K562 (cell line): ENCODE results near the gene ELAVL3. TPM values are rescaled to one million over a fixed set of nuclear protein-coding genes. Genes with fewer than 3 reads are reported as not detected.

ENCODE experiments used
- ATAC-seq: fragments of 200-7000 bp; cut with Tn5 transposase; 3 replicates; pipeline ENCODE4 v1.9.1; 2020; ENCODE audit warnings: moderate library complexity
- BruUV-seq: library from RNA; stranded (reverse); fragments of 400-500 nt; replicated peaks from 2 replicates; lab custom pipeline; 2021; lab: Mats Ljungman, UMichigan
- CTCF ChIA-PET: fragments of 300-600 bp; formaldehyde crosslinking; extraction: SDS; loops from one replicate; lab custom pipeline; 2021; ENCODE audit warnings: low intra/inter-chr PET ratio; lab: Yijun Ruan, JAX
- POLR2A ChIA-PET: fragments of 300-600, 350-650 bp; sonication (Branson Sonifier 250); formaldehyde crosslinking; extraction: SDS; loops from one replicate; lab custom pipeline; 2021; ENCODE audit warnings: antibody characterized with exemption, inconsistent platforms; lab: Yijun Ruan, JAX
- DNase-seq, 4 experiments: peaks; one replicate each; pipeline versions ENCODE4 v3.0.0 to v3.0.0-alpha.2; 2011 to 2018; ENCODE audit warnings: low spot score in 3 of 4, mixed read lengths in 3 of 4; ENCODE audit errors: extremely low read depth in 1 of 4
- FAIRE-seq: peaks from 2 replicates; lab custom pipeline; 2011; peaks lifted over from hg19 to GRCh38; lab: Jason Lieb, UNC
- H2AFZ ChIP-seq: 2 replicates; pipeline ENCODE4 v1.6.0; 2011; ENCODE audit warnings: low read depth, low read length, control low read depth, inconsistent platforms
- H3K27ac ChIP-seq: fragments of 200-600 bp; 3 replicates; pipeline ENCODE4 v1.8.0; 2011; ENCODE audit warnings: low read depth, mild to moderate bottlenecking, control low read depth, inconsistent platforms, low read length, moderate library complexity, mixed read lengths; ENCODE audit errors: extremely low read depth
- H3K27me3 ChIP-seq, 2 experiments: fragments of 300-600 bp in 1 of 2; 2 replicates in 1 of 2; 3 replicates in 1 of 2; pipeline versions ENCODE4 v1.6.0 to v1.8.0; 2011; ENCODE audit warnings: inconsistent platforms in 2 of 2, low read length in 2 of 2, mild to moderate bottlenecking in 1 of 2, mixed read lengths in 1 of 2, moderate library complexity in 1 of 2; ENCODE audit not compliant: control insufficient read depth in 2 of 2, insufficient read depth in 2 of 2
- H3K36me3 ChIP-seq: fragments of 300-600 bp; 3 replicates; pipeline ENCODE4 v1.8.0; 2011; ENCODE audit warnings: mild to moderate bottlenecking, low read length, inconsistent platforms; ENCODE audit not compliant: control insufficient read depth, insufficient read depth
- H3K4me1 ChIP-seq, 2 experiments: fragments of 200-600 bp in 1 of 2; replicated peaks in 1 of 2; 2 replicates in 1 of 2; 3 replicates in 1 of 2; pipeline versions ENCODE4 v1.5.1 to v1.8.0; 2011; ENCODE audit warnings: inconsistent platforms in 2 of 2, low read length in 2 of 2, mild to moderate bottlenecking in 1 of 2, mixed read lengths in 1 of 2, moderate library complexity in 1 of 2; ENCODE audit not compliant: control insufficient read depth in 2 of 2, insufficient read depth in 2 of 2
- H3K4me2 ChIP-seq: 2 replicates; pipeline ENCODE4 v1.6.1; 2011; ENCODE audit warnings: low read length, control low read depth, inconsistent platforms, mixed read lengths; ENCODE audit not compliant: insufficient read depth
- H3K4me3 ChIP-seq: fragments of 200-600 bp; sonication (generic), shearing (Covaris generic); 2 replicates; pipeline ENCODE4 v1.5.1; 2016; ENCODE audit warnings: control low read depth, inconsistent platforms
- H3K79me2 ChIP-seq: fragments of 200-600 bp; 3 replicates; pipeline ENCODE4 v1.8.0; 2011; ENCODE audit warnings: low read length, inconsistent platforms; ENCODE audit not compliant: control insufficient read depth, insufficient read depth
- H3K9ac ChIP-seq, 2 experiments: 2 replicates each; pipeline versions ENCODE4 v1.6.0 to v1.6.1; 2011; ENCODE audit warnings: low read depth in 2 of 2, low read length in 2 of 2, control low read depth in 1 of 2, inconsistent platforms in 1 of 2, mild to moderate bottlenecking in 1 of 2, mixed read lengths in 1 of 2; ENCODE audit not compliant: insufficient read depth in 1 of 2
- H3K9me1 ChIP-seq: one replicate; pipeline ENCODE4 v1.6.0; 2011; ENCODE audit warnings: inconsistent platforms, mild to moderate bottlenecking, low read length, moderate library complexity; ENCODE audit not compliant: control insufficient read depth, insufficient read depth
- H3K9me3 ChIP-seq: replicated peaks from 2 replicates; pipeline ENCODE4 v1.5.1; 2011; ENCODE audit warnings: low read depth, low read length, inconsistent platforms; ENCODE audit not compliant: control insufficient read depth, insufficient read depth
- H4K20me1 ChIP-seq: replicated peaks from 2 replicates; pipeline ENCODE4 v1.6.1; 2011; ENCODE audit warnings: low read length, inconsistent platforms, mixed read lengths; ENCODE audit not compliant: control insufficient read depth, insufficient read depth
- ARID1B ChIP-seq: fragments of 450-650 bp; IDR thresholded peaks from 2 replicates; pipeline ENCODE4 v1.6.1; 2016; ENCODE audit warnings: antibody characterized with exemption, mild to moderate bottlenecking, inconsistent platforms
- CBFA2T3 ChIP-seq: fragments of 450-650 bp; IDR thresholded peaks from 2 replicates; pipeline ENCODE4 v1.6.1; 2017
- CTBP1 ChIP-seq: fragments of 450-650 bp; IDR thresholded peaks from 2 replicates; pipeline ENCODE4 v1.6.1; 2016; ENCODE audit warnings: borderline replicate concordance
- E2F3 ChIP-seq: fragments of 250-450 bp; sonication (Bioruptor Pico); IDR thresholded peaks from 2 replicates; pipeline ENCODE4 v1.4.0; 2020; ENCODE audit warnings: mild to moderate bottlenecking
- MEIS2 ChIP-seq: fragments of 450-650 bp; IDR thresholded peaks from 2 replicates; pipeline ENCODE4 v1.6.1; 2014; ENCODE audit warnings: mild to moderate bottlenecking; ENCODE audit not compliant: partially characterized antibody
- MNT ChIP-seq, 2 experiments: fragments of 450-650 bp; conservative IDR thresholded peaks; 2 replicates each; pipeline ENCODE4 v1.6.1; 2017; ENCODE audit warnings: mild to moderate bottlenecking in 2 of 2, moderate library complexity in 2 of 2
- NCOR1 ChIP-seq: fragments of 450-650 bp; IDR thresholded peaks from 2 replicates; pipeline ENCODE4 v1.6.1; 2016; ENCODE audit warnings: mild to moderate bottlenecking, moderate library complexity
- NEUROD1 ChIP-seq: fragments of 150-350 bp; IDR thresholded peaks from 2 replicates; pipeline ENCODE4 v1.6.1; 2014; ENCODE audit warnings: borderline replicate concordance, low read length, low read depth; ENCODE audit not compliant: partially characterized antibody
- POLR3A ChIP-seq: IDR thresholded peaks from 2 replicates; pipeline ENCODE4 v1.6.1; 2011; ENCODE audit warnings: borderline replicate concordance, mild to moderate bottlenecking, moderate library complexity; ENCODE audit not compliant: insufficient read length, insufficient read depth; ENCODE audit errors: extremely low read depth
- RCOR1 ChIP-seq, 2 experiments: IDR thresholded peaks; 2 replicates each; pipeline ENCODE4 v1.6.1; 2012; ENCODE audit warnings: low read depth in 2 of 2, low read length in 2 of 2, borderline replicate concordance in 1 of 2, improper control_type of control experiment in 1 of 2
- RNF2 ChIP-seq: sonication (generic); IDR thresholded peaks from 2 replicates; pipeline ENCODE4 v1.6.1; 2016
- SMAD4 ChIP-seq: fragments of 250-450 bp; sonication (Bioruptor Pico); conservative IDR thresholded peaks from 2 replicates; pipeline ENCODE4 v1.8.0; 2021; ENCODE audit warnings: inconsistent platforms, mild to moderate bottlenecking, moderate library complexity
- ZFP36 ChIP-seq: fragments of 150-350 bp; IDR thresholded peaks from 2 replicates; pipeline ENCODE4 v1.6.1; 2018; ENCODE audit warnings: low read length, low read depth; ENCODE audit not compliant: partially characterized antibody
- WGBS: fragments of 100-300 bp; shearing (Covaris generic); methylation state at CpG from one replicate; pipeline ENCODE4 v1.1.6; 2016; ENCODE audit warnings: low coverage, mixed read lengths; ENCODE audit not compliant: insufficient coverage; ENCODE audit errors: missing lambda C conversion rate; 5-methylcytosine and 5-hydroxymethylcytosine counted together
- in situ Hi-C: fragments of 300-500 bp; cut with MboI; formaldehyde crosslinking; loops from 4 replicates; pipeline ENCODE4 v1.15.0; 2018; ENCODE audit warnings: inconsistent platforms, mixed read lengths
- intact Hi-C: fragments of 100-400 bp; cut with micrococcal nuclease; formaldehyde crosslinking; loops from 2 replicates; pipeline ENCODE4 v1.14.2; 2022
- polyA plus RNA-seq, 8 experiments: library from polyadenylated mRNA; depleted of rRNA in 4 of 8; stranded (reverse) in 5 of 8; unstranded in 3 of 8; fragments of >200 nt; fragmentation: Nextera tagmentation in 2 of 8; fragmentation: Illumina TruSeq in 1 of 8; extraction: Ambion mirVana in 2 of 8; extraction: Trizol in 1 of 8; gene quantifications; 2 replicates each; pipeline versions ENCODE4 v1.2.1 to v1.2.3, GENCODE V29; 2011 to 2014; ENCODE audit warnings: inconsistent platforms in 1 of 8, missing spikeins in 1 of 8
- total RNA-seq, 7 experiments: library from RNA; depleted of rRNA in 6 of 7; stranded (reverse); fragments of >200 nt in 6 of 7; fragmentation: Illumina TruSeq in 2 of 7; extraction: Trizol in 2 of 7; gene quantifications; 2 replicates each; pipeline versions ENCODE4 v1.2.1 to v1.2.3, GENCODE V29; 2011 to 2021; ENCODE audit warnings: low replicate concordance in 1 of 7
- TF ChIP-seq, protein P1 (sequence below): fragments of 450-650 bp; conservative IDR thresholded peaks from 2 replicates; pipeline ENCODE4 v1.6.1; 2016; ENCODE audit warnings: missing genetic modification characterization, low read depth, mild to moderate bottlenecking, missing compliant biosample characterization, moderate library complexity

The ELAVL3 gene
- total and polyA plus RNA-seq, 9 of the 15 experiments (the other 6 are each of a cell fraction or from before 2014, with no cell fraction given), result not detected

- no TSS peak for BruUV-seq
- intact Hi-C loops (loop anchor here (5.0 kb wide), 1 partner anchor 37 kb away; the partner anchor contains the start of gene CNN1), in situ Hi-C loops (loop anchor here (5.0 kb wide), 1 partner anchor 87 kb away; no protein-coding TSS in a partner anchor)
- Histone ChIP-seq H4K20me1 (peaks cover 4% of the 10 kb centered on the region; the same call in 1 of the 2 replicates), H3K4me3 (no peak overlapping the region), H3K9ac (peak overlapping the region in 1 of 2 experiments; percentile 72; a peak in 1 of 4 replicates), H3K79me2 (0 out of 3 replicates have a peak, but pooled peaks cover 3% of the 10 kb centered on the region), H3K27me3 (no peaks in the 10 kb centered on the region), H3K9me1 (no peaks in the 10 kb centered on the region), H3K9me3 (no peaks in the 10 kb centered on the region), H3K27ac (peak overlapping the region; percentile 16; the same call in 1 of the 3 replicates), H2AFZ (no peak overlapping the region), H3K4me1 (peaks cover 19 to 49% of the 10 kb centered on the region in 2 experiments), H3K36me3 (peaks cover 11% of the 10 kb centered on the region; the same call in 2 of the 3 replicates), H3K4me2 (peak overlapping the region; percentile 40; the same call in 1 of the 2 replicates)
- peak; percentile 64 for FAIRE-seq
- POLR2A ChIA-PET, result interaction anchor here (0.6 kb wide), 1 partner anchor 112 kb away, joined by 3 read pairs; no protein-coding TSS in a partner anchor
- ATAC-seq, result peak; percentile 69
- CTCF ChIA-PET, result interaction anchor here (0.6 kb wide), 1 partner anchor 45 kb away, joined by 3 read pairs; no protein-coding TSS in a partner anchor
- DNase-seq, result peak in 3 of 4 experiments; percentile 38 to 63 (median 58)
- WGBS, result 8% methylated on average over 7 of the region's 7 CpGs
- peak; percentile 37; the same call in 1 of the 2 replicates for TF ChIP-seq ARID1B
- TF ChIP-seq ZFP36, result peak; percentile 83
- no peak for TF ChIP-seq MNT (conservative IDR thresholded peaks at IDR 0.05)
- peak; percentile 55; the same call in 1 of the 2 replicates for TF ChIP-seq RNF2
- TF ChIP-seq CTBP1, result peak; percentile 44; the same call in 1 of the 2 replicates
- TF ChIP-seq CBFA2T3, result peak; percentile 67
- peak; percentile 64; the same call in 1 of the 2 replicates for TF ChIP-seq NCOR1
- peak in 1 of 2 experiments; percentile 58; a peak in 1 of 4 replicates for TF ChIP-seq RCOR1 (IDR thresholded peaks at IDR 0.05; ENCODE audit: borderline replicate concordance in 1 of 2, low read depth in 2 of 2, low read length in 2 of 2)
- no peak for TF ChIP-seq POLR3A
- TF ChIP-seq MEIS2, result peak; percentile 26
- peak; percentile 88 for TF ChIP-seq SMAD4 (CRISPR knock-in tag)
- TF ChIP-seq E2F3, result no peak
- TF ChIP-seq, protein P1, sequence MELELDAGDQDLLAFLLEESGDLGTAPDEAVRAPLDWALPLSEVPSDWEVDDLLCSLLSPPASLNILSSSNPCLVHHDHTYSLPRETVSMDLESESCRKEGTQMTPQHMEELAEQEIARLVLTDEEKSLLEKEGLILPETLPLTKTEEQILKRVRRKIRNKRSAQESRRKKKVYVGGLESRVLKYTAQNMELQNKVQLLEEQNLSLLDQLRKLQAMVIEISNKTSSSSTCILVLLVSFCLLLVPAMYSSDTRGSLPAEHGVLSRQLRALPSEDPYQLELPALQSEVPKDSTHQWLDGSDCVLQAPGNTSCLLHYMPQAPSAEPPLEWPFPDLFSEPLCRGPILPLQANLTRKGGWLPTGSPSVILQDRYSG, result no peak
- TF ChIP-seq NEUROD1, result no peak
Measured at GRCh38 chr19:11499890-11500420, 19.1 kb upstream of the ELAVL3 start.
